ENCODE results near the gene LZTFL1.

DNA sequence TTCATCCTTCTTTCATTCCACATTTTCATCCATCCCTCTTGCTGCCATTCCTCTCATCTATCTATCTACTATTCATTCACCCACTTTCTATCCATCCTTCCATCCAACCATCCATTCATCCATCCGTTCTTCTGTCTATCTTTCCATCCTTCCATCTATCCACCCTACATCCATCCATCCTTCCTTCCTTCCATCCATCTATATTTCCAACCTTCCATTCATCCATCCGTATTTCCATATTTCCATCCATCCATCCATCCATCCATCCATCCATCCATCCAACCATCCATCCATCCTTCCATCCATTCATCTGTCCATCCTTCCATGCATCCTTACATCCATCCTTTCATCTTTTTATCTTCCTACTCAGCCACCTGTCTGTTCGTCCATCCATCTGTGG is 59.5 kb downstream of the LZTFL1 start:
- TF ChIP-seq CTCF (IDR thresholded peaks at IDR 0.05) (no peak), POLR2A (IDR thresholded peaks at IDR 0.05) (no peak)

All from body of pancreas (tissue), 4 donors.